ENCODE results near the gene POLR2E.

Gene POLR2E

GRCh38 chr19:1062387-1063029 is 32.7 kb downstream of the POLR2E start:
- no peak for DNase-seq

- no peak for DNase-seq
Observed at GRCh38 chr19:1061987-1062386, 33.2 kb downstream of the POLR2E start.

GRCh38 chr19:1060689-1061088 is 34.5 kb downstream of the POLR2E start:
- DNase-seq, result no peak

GRCh38 chr19:1058112-1058511 is 37.1 kb downstream of the POLR2E start:
- DNase-seq, result no peak

DNA sequence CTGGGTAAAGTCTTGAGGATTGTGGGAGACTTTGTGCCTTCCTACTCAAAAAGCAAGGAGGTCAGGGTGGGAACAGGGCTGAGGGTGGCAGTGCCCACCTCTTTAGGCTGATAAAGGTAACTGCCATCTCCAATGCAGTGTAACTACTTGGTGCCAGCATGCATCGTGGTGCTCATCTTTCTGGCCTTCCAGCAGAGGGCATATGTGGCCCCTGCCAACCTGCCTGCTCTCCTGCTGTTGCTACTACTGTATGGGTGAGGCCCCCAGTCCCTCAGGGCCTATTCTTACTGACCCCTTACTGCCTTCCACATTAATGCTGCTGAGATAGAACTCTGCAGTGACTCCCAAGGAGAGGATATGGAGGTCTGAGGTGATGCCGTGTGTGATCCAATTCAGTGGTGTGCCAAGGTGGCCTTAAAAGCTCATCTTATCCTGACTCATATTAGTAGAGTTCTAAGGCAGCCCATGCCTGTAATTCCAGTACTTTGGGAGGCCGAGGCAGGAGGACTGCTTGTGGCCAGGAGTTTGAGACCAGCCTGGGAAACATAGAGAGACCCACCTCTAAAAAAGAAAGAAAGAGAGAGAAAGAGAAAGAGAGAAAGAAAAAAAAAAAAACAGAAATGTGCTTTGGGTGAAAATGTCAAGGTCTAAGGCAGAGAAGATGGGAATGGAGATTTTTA is 37.9 kb downstream of the POLR2E start:
- no peak for DNase-seq

GRCh38 chr19:1055886-1056620 is 39.1 kb downstream of the POLR2E start:
- DNase-seq, result no peak

- DNase-seq, result no peak
Observed at GRCh38 chr19:1055028-1055425, 40.1 kb downstream of the POLR2E start.

GRCh38 chr19:1054102-1055027 is 40.8 kb downstream of the POLR2E start:
- no peak for DNase-seq

DNA sequence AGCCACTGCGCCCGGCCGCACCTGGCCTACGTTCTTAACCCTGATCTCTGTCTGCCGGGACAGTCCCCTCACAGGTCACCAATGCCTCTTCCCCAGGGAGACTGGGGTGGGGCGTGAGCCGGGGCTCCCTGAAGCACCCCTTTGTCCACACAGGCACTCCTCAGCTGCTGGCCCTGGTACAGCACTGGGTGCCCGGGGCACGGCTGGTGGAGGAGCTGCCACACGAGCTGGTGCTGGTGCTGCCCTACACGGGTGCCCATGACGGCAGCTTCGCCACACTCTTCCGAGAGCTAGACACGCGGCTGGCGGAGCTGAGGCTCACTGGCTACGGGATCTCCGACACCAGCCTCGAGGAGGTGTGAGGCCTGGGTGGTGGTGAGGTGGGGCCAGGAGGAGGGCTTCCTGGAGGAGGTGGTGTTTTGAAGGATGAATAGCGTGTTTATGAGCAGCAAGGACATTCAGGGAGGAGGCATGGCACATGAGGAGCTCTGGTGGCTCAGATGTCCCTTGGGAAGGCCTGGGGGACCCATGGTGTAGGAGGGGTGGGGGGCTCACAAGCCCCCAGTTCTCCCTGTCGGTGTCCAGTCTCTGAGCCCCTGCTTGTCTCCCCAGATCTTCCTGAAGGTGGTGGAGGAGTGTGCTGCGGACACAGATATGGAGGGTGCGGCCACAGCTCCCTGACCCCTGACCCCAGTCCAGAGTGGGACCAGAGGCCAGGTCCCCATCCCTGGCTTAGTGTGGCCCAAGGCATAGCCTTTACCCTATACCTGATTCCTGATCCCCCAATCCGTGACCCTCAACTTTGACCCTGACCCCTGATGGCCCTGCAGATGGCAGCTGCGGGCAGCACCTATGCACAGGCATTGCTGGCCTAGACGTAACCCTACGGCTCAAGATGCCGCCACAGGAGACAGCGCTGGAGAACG is 41.7 kb downstream of the POLR2E start:
- DNase-seq, result no peak

DNA sequence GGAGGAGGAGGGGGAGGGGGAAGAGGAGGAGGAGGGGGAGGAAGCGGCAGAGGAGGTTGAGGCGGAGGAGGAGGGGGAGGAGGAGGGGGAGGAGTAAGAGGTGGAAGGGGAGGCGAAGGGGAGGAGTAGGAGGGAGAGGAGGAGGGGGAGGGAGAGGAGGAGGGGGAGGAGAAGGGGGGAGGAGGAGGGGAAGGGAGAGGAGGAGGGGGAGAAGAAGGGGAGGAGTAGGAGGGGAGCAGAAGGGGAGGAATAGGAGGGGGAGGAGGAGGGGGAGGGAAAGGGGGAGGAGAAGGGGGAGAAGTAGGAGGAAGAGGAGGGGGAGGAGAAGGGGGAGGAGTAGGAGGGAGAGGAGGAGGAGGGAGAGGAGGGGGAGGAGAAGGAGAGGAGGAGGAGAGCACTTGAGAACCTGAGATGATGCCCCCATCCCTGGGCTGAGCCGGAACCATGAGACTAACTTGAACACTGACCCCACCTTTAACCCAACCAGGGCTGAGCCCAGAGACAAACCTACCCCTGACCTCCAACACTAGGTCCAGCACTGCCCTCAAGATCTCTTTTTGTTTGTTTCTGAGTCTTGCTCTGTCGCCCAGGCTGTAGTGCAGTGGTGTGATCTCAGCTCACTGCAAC is 42.7 kb downstream of the POLR2E start:
- no peak for DNase-seq

GRCh38 chr19:1051791-1052190 is 43.4 kb downstream of the POLR2E start:
- no peak for DNase-seq

- no peak for DNase-seq
Observed at GRCh38 chr19:1050989-1051788, 44.0 kb downstream of the POLR2E start.

GRCh38 chr19:1049800-1050199 is 45.4 kb downstream of the POLR2E start:
- DNase-seq, result no peak

DNA sequence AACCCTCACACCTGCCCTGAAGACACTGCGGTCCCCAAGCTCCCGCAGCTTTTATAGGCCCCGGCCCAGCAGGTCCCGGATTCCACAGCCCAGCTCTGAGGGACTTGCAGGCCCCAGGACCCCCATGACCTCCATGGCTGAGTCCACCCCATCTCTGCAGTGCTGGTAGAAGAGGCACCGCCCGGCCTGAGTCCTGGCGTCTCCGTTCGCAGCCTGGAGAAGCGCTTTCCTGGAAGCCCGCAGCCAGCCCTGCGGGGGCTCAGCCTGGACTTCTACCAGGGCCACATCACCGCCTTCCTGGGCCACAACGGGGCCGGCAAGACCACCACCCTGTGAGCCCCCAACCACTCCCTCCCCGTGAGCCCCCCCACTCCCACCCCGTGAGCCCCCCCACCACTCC is 46.1 kb downstream of the POLR2E start:
- no peak for DNase-seq

DNA sequence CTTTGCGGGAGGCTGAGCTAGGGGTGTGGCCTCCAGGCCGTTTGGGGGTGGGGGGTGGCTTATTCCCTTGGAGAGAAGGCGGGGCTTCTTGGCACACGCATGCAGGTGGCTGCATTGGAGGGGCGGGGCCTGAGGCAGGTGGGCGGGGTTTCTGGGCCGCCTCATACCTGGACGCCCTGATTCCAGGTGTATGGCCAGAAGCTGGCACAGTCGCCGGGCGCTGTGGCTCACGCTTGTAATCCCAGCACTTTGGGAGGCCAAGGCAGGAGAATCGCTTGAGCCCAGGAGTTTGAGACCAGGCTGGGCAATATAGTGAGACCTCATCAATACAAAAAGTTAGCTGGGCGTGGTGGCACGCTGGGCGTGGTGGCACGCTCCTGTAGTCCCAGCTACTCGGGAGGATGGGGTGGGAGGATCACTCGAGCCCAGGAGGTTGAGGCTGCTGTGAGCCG is 47.5 kb downstream of the POLR2E start:
- DNase-seq, result no peak

GRCh38 chr19:1046836-1047695 is 48.1 kb downstream of the POLR2E start:
- DNase-seq, result no peak

DNA sequence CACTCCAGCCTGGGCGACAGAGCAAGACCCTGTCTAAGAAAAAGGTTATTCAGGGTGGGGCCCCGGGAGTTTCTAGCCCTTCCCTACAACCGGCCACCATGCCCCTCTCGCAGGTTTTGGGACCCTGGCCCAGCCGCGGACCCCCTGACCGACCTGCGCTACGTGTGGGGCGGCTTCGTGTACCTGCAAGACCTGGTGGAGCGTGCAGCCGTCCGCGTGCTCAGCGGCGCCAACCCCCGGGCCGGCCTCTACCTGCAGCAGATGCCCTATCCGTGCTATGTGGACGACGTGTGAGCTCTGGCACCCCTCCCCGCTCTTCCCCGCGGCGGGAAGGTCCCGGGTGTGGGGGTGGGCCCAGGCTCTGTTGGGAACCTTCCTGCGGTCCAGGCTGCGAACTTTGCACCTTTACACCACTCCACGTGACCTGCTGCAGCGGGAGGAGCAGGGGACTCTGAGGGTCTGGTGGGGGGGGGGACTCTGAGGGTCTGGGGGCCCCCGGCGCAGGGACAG is 49.0 kb downstream of the POLR2E start:
- DNase-seq, result no peak

GRCh38 chr19:1045247-1045603 is 50.0 kb downstream of the POLR2E start:
- no peak for DNase-seq

All from NCI-H1105 (cell line).